HEK293 (cell line): ENCODE measurements around the gene SREBF1.

Experiments
- CTCF ChIA-PET: fragments of 350-600 bp; formaldehyde crosslinking; extraction: SDS; loops from one replicate; lab custom pipeline; 2021; ENCODE audit warnings: antibody characterized with exemption; lab: Yijun Ruan, JAX
- POLR2A ChIA-PET: fragments of 300-600 bp; formaldehyde crosslinking; extraction: SDS; loops from one replicate; lab custom pipeline; 2020; ENCODE audit warnings: antibody characterized with exemption, inconsistent platforms; lab: Yijun Ruan, JAX
- H3K27ac ChIP-seq: fragments of 200-500 bp; sonication (Bioruptor generic); 2 replicates; pipeline ENCODE4 v1.5.1; 2014; ENCODE audit warnings: low read depth, low read length, control low read depth, inconsistent platforms; ENCODE audit errors: extremely low read depth
- H3K36me3 ChIP-seq, 2 experiments: fragments of 200-500 bp in 1 of 2; sonication (Bioruptor generic) in 1 of 2; 1 replicate in 1 of 2; 2 replicates in 1 of 2; pipeline ENCODE4 v1.5.1; 2014 to 2017; ENCODE audit warnings: inconsistent platforms in 2 of 2, low read length in 2 of 2; ENCODE audit not compliant: control insufficient read depth in 2 of 2, insufficient read depth in 1 of 2
- H3K4me1 ChIP-seq: fragments of 200-500 bp; sonication (Bioruptor generic); 2 replicates; pipeline ENCODE4 v1.5.1; 2014; ENCODE audit warnings: mild to moderate bottlenecking, low read length, inconsistent platforms; ENCODE audit not compliant: control insufficient read depth, insufficient read depth
- H3K4me3 ChIP-seq: 2 replicates; pipeline ENCODE4 v1.5.1; 2011; ENCODE audit warnings: low read depth, mild to moderate bottlenecking, control low read depth, low read length, moderate library complexity
- H3K9me3 ChIP-seq: fragments of 200-500 bp; sonication (Bioruptor generic); 2 replicates; pipeline ENCODE4 v1.5.1; 2014; ENCODE audit warnings: low read depth, low read length, inconsistent platforms; ENCODE audit not compliant: control insufficient read depth, insufficient read depth
- GLI2 ChIP-seq: fragments of 450-650 bp; formaldehyde crosslinking; IDR thresholded peaks from 2 replicates; pipeline ENCODE4; 2017; ENCODE audit warnings: missing biosample characterization, missing genetic modification characterization, low read depth, borderline replicate concordance
- HIC1 ChIP-seq: fragments of 450-650 bp; formaldehyde crosslinking; IDR thresholded peaks from 2 replicates; pipeline ENCODE4 v1.5.1; 2016; ENCODE audit warnings: missing biosample characterization, missing genetic modification characterization
- SALL2 ChIP-seq: fragments of 450-650 bp; formaldehyde crosslinking; IDR thresholded peaks from 2 replicates; pipeline ENCODE4 v1.5.0; 2017; ENCODE audit warnings: missing biosample characterization, mild to moderate bottlenecking, missing genetic modification characterization, borderline replicate concordance
- SCRT2 ChIP-seq: fragments of 450-650 bp; formaldehyde crosslinking; IDR thresholded peaks from 2 replicates; pipeline ENCODE4 v1.5.1; 2016; ENCODE audit warnings: missing biosample characterization, missing genetic modification characterization
- SP7 ChIP-seq: fragments of 450-650 bp; formaldehyde crosslinking; IDR thresholded peaks from 2 replicates; pipeline ENCODE4 v1.5.1; 2016; ENCODE audit warnings: missing biosample characterization, missing genetic modification characterization
- ZBTB1 ChIP-seq: fragments of 450-650 bp; formaldehyde crosslinking; IDR thresholded peaks from 2 replicates; pipeline ENCODE4 v1.5.1; 2016; ENCODE audit warnings: missing biosample characterization, missing genetic modification characterization
- ZBTB48 ChIP-seq: fragments of 450-650 bp; formaldehyde crosslinking; IDR thresholded peaks from 2 replicates; pipeline ENCODE4 v1.5.1; 2016; ENCODE audit warnings: missing biosample characterization, missing genetic modification characterization
- ZFP37 ChIP-seq: fragments of 450-650 bp; formaldehyde crosslinking; IDR thresholded peaks from 2 replicates; pipeline ENCODE4 v1.5.1; 2016; ENCODE audit warnings: missing biosample characterization, missing genetic modification characterization
- ZNF121 ChIP-seq: fragments of 450-650 bp; formaldehyde crosslinking; IDR thresholded peaks from 2 replicates; pipeline ENCODE4 v1.5.1; 2016; ENCODE audit warnings: missing biosample characterization, missing genetic modification characterization
- ZNF132 ChIP-seq: fragments of 450-650 bp; formaldehyde crosslinking; IDR thresholded peaks from 2 replicates; pipeline ENCODE4 v1.5.1; 2017; ENCODE audit warnings: missing biosample characterization, missing genetic modification characterization, borderline replicate concordance
- ZNF174 ChIP-seq: fragments of 450-650 bp; formaldehyde crosslinking; IDR thresholded peaks from 2 replicates; pipeline ENCODE4 v1.5.0; 2017; ENCODE audit warnings: missing biosample characterization, mild to moderate bottlenecking, missing genetic modification characterization
- ZNF184 ChIP-seq: fragments of 450-650 bp; IDR thresholded peaks from 2 replicates; pipeline ENCODE4 v1.5.1; 2018; ENCODE audit warnings: missing biosample characterization, mild to moderate bottlenecking, missing genetic modification characterization
- ZNF274 ChIP-seq, 2 experiments: fragments of 200-500 bp in 1 of 2; fragments of 450-650 bp in 1 of 2; sonication (Bioruptor generic) in 1 of 2; formaldehyde crosslinking in 1 of 2; IDR thresholded peaks; 2 replicates each; pipeline versions ENCODE4 v1.5.1 to v1.6.1; 2014 to 2016; ENCODE audit warnings: borderline replicate concordance in 1 of 2, inconsistent platforms in 1 of 2, low read length in 1 of 2, missing biosample characterization in 1 of 2, missing genetic modification characterization in 1 of 2
- ZNF335 ChIP-seq: fragments of 450-650 bp; formaldehyde crosslinking; conservative IDR thresholded peaks from 2 replicates; pipeline ENCODE4 v1.5.1; 2016; ENCODE audit warnings: missing biosample characterization, missing genetic modification characterization
- ZNF426 ChIP-seq: fragments of 450-650 bp; formaldehyde crosslinking; IDR thresholded peaks from 2 replicates; pipeline ENCODE4 v1.5.1; 2017; ENCODE audit warnings: missing biosample characterization, missing genetic modification characterization, mild to moderate bottlenecking, inconsistent platforms, moderate library complexity
- ZNF529 ChIP-seq: fragments of 450-650 bp; formaldehyde crosslinking; IDR thresholded peaks from 2 replicates; pipeline ENCODE4 v1.5.1; 2017; ENCODE audit warnings: missing genetic modification characterization, missing biosample characterization; ENCODE audit not compliant: insufficient replicate concordance
- ZNF555 ChIP-seq: fragments of 450-650 bp; formaldehyde crosslinking; conservative IDR thresholded peaks from 2 replicates; pipeline ENCODE4 v1.5.1; 2017; ENCODE audit warnings: missing biosample characterization, mild to moderate bottlenecking, missing genetic modification characterization, inconsistent platforms
- ZNF610 ChIP-seq: fragments of 450-650 bp; formaldehyde crosslinking; IDR thresholded peaks from 2 replicates; pipeline ENCODE4 v1.5.1; 2016; ENCODE audit warnings: missing biosample characterization, missing genetic modification characterization, borderline replicate concordance
- ZNF664 ChIP-seq: fragments of 450-650 bp; formaldehyde crosslinking; IDR thresholded peaks from 2 replicates; pipeline ENCODE4 v1.5.1; 2016; ENCODE audit warnings: missing biosample characterization, missing genetic modification characterization
- ZNF670 ChIP-seq: fragments of 450-650 bp; formaldehyde crosslinking; IDR thresholded peaks from 2 replicates; pipeline ENCODE4 v1.5.1; 2016; ENCODE audit warnings: missing biosample characterization, missing genetic modification characterization, low read depth
- ZNF768 ChIP-seq: fragments of 450-650 bp; formaldehyde crosslinking; IDR thresholded peaks from 2 replicates; pipeline ENCODE4 v1.5.1; 2018; ENCODE audit warnings: missing biosample characterization, mild to moderate bottlenecking, missing genetic modification characterization
- ZNF792 ChIP-seq: fragments of 450-650 bp; formaldehyde crosslinking; IDR thresholded peaks from 2 replicates; pipeline ENCODE4 v1.5.1; 2016; ENCODE audit warnings: missing biosample characterization, missing genetic modification characterization
- ZNF830 ChIP-seq: fragments of 450-650 bp; IDR thresholded peaks from 2 replicates; pipeline ENCODE4 v1.5.0; 2018; ENCODE audit warnings: missing biosample characterization, missing genetic modification characterization, low read depth, mild to moderate bottlenecking, moderate library complexity
- ZSCAN4 ChIP-seq: fragments of 450-650 bp; formaldehyde crosslinking; IDR thresholded peaks from 2 replicates; pipeline ENCODE4 v1.5.1; 2017; ENCODE audit warnings: missing biosample characterization, missing genetic modification characterization

SREBF1 gene

GRCh38 chr17:17833658-17834357, 3.0 kb downstream of the SREBF1 start (continued):
- TF ChIP-seq HIC1 (tag by site-specific recombination): no peak
- no peak for TF ChIP-seq ZNF426 (tag by site-specific recombination)
- TF ChIP-seq ZNF335 (tag by site-specific recombination): no peak
- no peak for TF ChIP-seq ZNF830 (tag by site-specific recombination)
- no peak for TF ChIP-seq ZNF132 (tag by site-specific recombination)
- no peak for TF ChIP-seq ZSCAN4 (tag by site-specific recombination)
- TF ChIP-seq ZNF274 (IDR thresholded peaks at IDR 0.05; ENCODE audit: low read length): no peak
- TF ChIP-seq ZNF274 (tag by site-specific recombination; IDR thresholded peaks at IDR 0.05; ENCODE audit: borderline replicate concordance): no peak
- no peak for TF ChIP-seq ZNF792 (tag by site-specific recombination)
- TF ChIP-seq ZBTB48 (tag by site-specific recombination): no peak
- no peak for TF ChIP-seq ZBTB1 (tag by site-specific recombination)
- TF ChIP-seq ZFP37 (tag by site-specific recombination): no peak
- TF ChIP-seq ZNF121 (tag by site-specific recombination): peak; percentile 67; the same call in 1 of the 2 replicates
- TF ChIP-seq SALL2: no peak

- TF ChIP-seq ZNF174 (tag by site-specific recombination) (no peak), ZNF768 (tag by site-specific recombination) (peak; percentile 89; the same call in 1 of the 2 replicates)
- TF ChIP-seq, all 188 proteins: peak for 1
- CTCF ChIA-PET: interaction anchor here (1.2 to 1.4 kb wide), 2 partner anchors 87 to 151 kb away, joined by 3 to 4 read pairs; no protein-coding TSS in a partner anchor
- no peaks in the 10 kb centered on the region for H3K9me3 ChIP-seq
- no peak overlapping the region for H3K4me3 ChIP-seq
- H3K27ac ChIP-seq: no peak overlapping the region
- POLR2A ChIA-PET: no interaction called here
- peaks cover 0 to 4% of the 10 kb centered on the region in 2 experiments; a peak in 2 of 3 replicates for H3K36me3 ChIP-seq
- H3K4me1 ChIP-seq: peaks cover 17% of the 10 kb centered on the region
Observed at GRCh38 chr17:17832032-17832363, 4.8 kb downstream of the SREBF1 start.

- no peak for TF ChIP-seq ZNF610 (tag by site-specific recombination)
- TF ChIP-seq ZNF529: no peak
- no peak for TF ChIP-seq SP7
- TF ChIP-seq ZNF670 (tag by site-specific recombination): no peak
- TF ChIP-seq ZNF184 (tag by site-specific recombination): no peak
- TF ChIP-seq GLI2 (tag by site-specific recombination): no peak
- no peak for TF ChIP-seq SCRT2 (tag by site-specific recombination)
- TF ChIP-seq ZNF664 (tag by site-specific recombination): no peak
- no peak for TF ChIP-seq ZNF555 (tag by site-specific recombination)
- TF ChIP-seq, all 188 proteins: peak for 0
- Histone ChIP-seq H3K9me3 (no peaks in the 10 kb centered on the region), H3K4me3 (no peak overlapping the region), H3K27ac (no peak overlapping the region), H3K36me3 (peaks cover 0 to 4% of the 10 kb centered on the region in 2 experiments; a peak in 2 of 3 replicates), H3K4me1 (peaks cover 17% of the 10 kb centered on the region)
- ChIA-PET CTCF (interaction anchor here (0.6 to 1.2 kb wide), 2 partner anchors 151 to 201 kb away, joined by 3 to 6 read pairs; no protein-coding TSS in a partner anchor), POLR2A (interaction anchor here (1.2 kb wide), 1 partner anchor 9 kb away, joined by 3 read pairs; no protein-coding TSS in a partner anchor)
Observed at GRCh38 chr17:17831208-17832031, 5.4 kb downstream of the SREBF1 start.
